Measurements from ENCODE around the gene HDAC11.

GRCh38 chr3:13535905-13536304 lies 55.8 kb downstream of the HDAC11 start:
- TF ChIP-seq POLR2AphosphoS5 (IDR thresholded peaks at IDR 0.05) = no peak
- TF ChIP-seq CTCF (IDR thresholded peaks at IDR 0.05) = no peak
